Loucy (cell line): ENCODE results near the gene HOXD11.

Source experiments
- H2AFZ ChIP-seq: fragments of 200-600 bp; sonication (generic); 2 replicates; pipeline ENCODE4 v1.6.0; 2016; ENCODE audit warnings: antibody characterized with exemption, mild to moderate bottlenecking, low read length, moderate library complexity
- H3F3A ChIP-seq: fragments of 200-600 bp; 2 replicates; pipeline ENCODE4 v1.6.0; 2016; ENCODE audit warnings: antibody characterized with exemption, low read depth, mild to moderate bottlenecking
- H3K27me3 ChIP-seq: fragments of 200-600 bp; sonication (generic); 2 replicates; pipeline ENCODE4 v1.6.1; 2014; ENCODE audit warnings: low read length, mild to moderate bottlenecking; ENCODE audit not compliant: insufficient read depth, poor library complexity, severe bottlenecking
- H3K36me3 ChIP-seq: fragments of 200-600 bp; sonication (generic); 2 replicates; pipeline ENCODE4 v1.6.1; 2016; ENCODE audit warnings: low read length; ENCODE audit not compliant: insufficient read depth
- H3K4me1 ChIP-seq: fragments of 200-600 bp; sonication (generic); 2 replicates; pipeline ENCODE4 v1.5.1; 2014; ENCODE audit warnings: low read length, mild to moderate bottlenecking; ENCODE audit not compliant: insufficient read depth, poor library complexity, severe bottlenecking
- H3K4me2 ChIP-seq: fragments of 200-600 bp; sonication (generic); 2 replicates; pipeline ENCODE4 v1.6.0; 2014; ENCODE audit warnings: antibody characterized with exemption, low read length, low read depth, mild to moderate bottlenecking; ENCODE audit not compliant: poor library complexity, severe bottlenecking
- H3K4me3 ChIP-seq: fragments of 200-600 bp; sonication (generic); 2 replicates; pipeline ENCODE4 v1.5.1; 2014; ENCODE audit warnings: low read length, mild to moderate bottlenecking, mixed read lengths; ENCODE audit not compliant: poor library complexity, severe bottlenecking
- H3K79me2 ChIP-seq: fragments of 200-600 bp; sonication (generic); 2 replicates; pipeline ENCODE4 v1.6.1; 2014; ENCODE audit warnings: low read length; ENCODE audit not compliant: insufficient read depth
- H3K9ac ChIP-seq: fragments of 200-600 bp; sonication (generic); 2 replicates; pipeline ENCODE4 v1.6.0; 2014; ENCODE audit warnings: mild to moderate bottlenecking, low read depth, low read length, moderate library complexity; ENCODE audit not compliant: poor library complexity, severe bottlenecking
- H3K9me2 ChIP-seq: fragments of 200-600 bp; sonication (generic); replicated peaks from 2 replicates; pipeline ENCODE4 v1.6.1; 2016; ENCODE audit warnings: low read depth, low read length, mixed read lengths
- H3K9me3 ChIP-seq: fragments of 200-600 bp; sonication (generic); 2 replicates; pipeline ENCODE4 v1.6.1; 2014; ENCODE audit warnings: mild to moderate bottlenecking, antibody characterized with exemption, low read length, low read depth; ENCODE audit not compliant: insufficient read depth
- H4K20me1 ChIP-seq: fragments of 200-600 bp; sonication (generic); 2 replicates; pipeline ENCODE4 v1.6.0; 2014; ENCODE audit warnings: antibody characterized with exemption, low read length, mild to moderate bottlenecking; ENCODE audit not compliant: insufficient read depth, poor library complexity, severe bottlenecking
- CTCF ChIP-seq: fragments of 200-600 bp; sonication (generic); conservative IDR thresholded peaks from 2 replicates; pipeline ENCODE4 v1.5.1; 2014; ENCODE audit warnings: mild to moderate bottlenecking, antibody characterized with exemption, low read length
- EZH2phosphoT487 ChIP-seq: fragments of 200-600 bp; IDR thresholded peaks from 2 replicates; pipeline ENCODE4 v1.6.1; 2018; ENCODE audit warnings: antibody characterized with exemption, mild to moderate bottlenecking, moderate library complexity, borderline replicate concordance

Gene HOXD11

GRCh38 chr2:176129813-176130146, 22.7 kb downstream of the HOXD11 start:
- Histone ChIP-seq H2AFZ (no peak overlapping the region), H3K4me1 (no peaks in the 10 kb centered on the region), H4K20me1 (no peaks in the 10 kb centered on the region), H3K27me3 (no peaks in the 10 kb centered on the region), H3K9ac (no peak overlapping the region), H3K4me3 (no peak overlapping the region), H3K4me2 (no peak overlapping the region), H3F3A (no peaks in the 10 kb centered on the region), H3K9me2 (no peaks in the 10 kb centered on the region), H3K36me3 (no peaks in the 10 kb centered on the region), H3K9me3 (no peaks in the 10 kb centered on the region), H3K79me2 (no peaks in the 10 kb centered on the region)
- no peak for TF ChIP-seq CTCF
- no peak for TF ChIP-seq EZH2phosphoT487

GRCh38 chr2:176130147-176130956, 23.3 kb downstream of the HOXD11 start:
- H3K27me3 ChIP-seq, result no peaks in the 10 kb centered on the region
- TF ChIP-seq CTCF, result no peak
- no peaks in the 10 kb centered on the region for H4K20me1 ChIP-seq
- H3K36me3 ChIP-seq, result no peaks in the 10 kb centered on the region
- no peaks in the 10 kb centered on the region for H3K79me2 ChIP-seq
- H3F3A ChIP-seq, result no peaks in the 10 kb centered on the region
- no peak overlapping the region for H3K4me3 ChIP-seq
- no peaks in the 10 kb centered on the region for H3K9me3 ChIP-seq
- no peak overlapping the region for H3K4me2 ChIP-seq
- H3K9me2 ChIP-seq, result no peaks in the 10 kb centered on the region
- no peaks in the 10 kb centered on the region for H3K4me1 ChIP-seq
- H2AFZ ChIP-seq, result no peak overlapping the region
- no peak overlapping the region for H3K9ac ChIP-seq

GRCh38 chr2:176130957-176131847, 24.1 kb downstream of the HOXD11 start:
- H3K4me2 ChIP-seq, result no peak overlapping the region
- TF ChIP-seq CTCF (no peak), EZH2phosphoT487 (no peak)
- no peak overlapping the region for H3K9ac ChIP-seq
- H3K27me3 ChIP-seq, result no peaks in the 10 kb centered on the region
- no peak overlapping the region for H3K4me3 ChIP-seq
- H2AFZ ChIP-seq, result no peak overlapping the region
- H3K9me2 ChIP-seq, result no peaks in the 10 kb centered on the region
- no peaks in the 10 kb centered on the region for H3K79me2 ChIP-seq
- H3K9me3 ChIP-seq, result no peaks in the 10 kb centered on the region
- H3K4me1 ChIP-seq, result no peaks in the 10 kb centered on the region
- no peaks in the 10 kb centered on the region for H3K36me3 ChIP-seq
- H4K20me1 ChIP-seq, result no peaks in the 10 kb centered on the region
- no peaks in the 10 kb centered on the region for H3F3A ChIP-seq
